T follicular helper cell (primary cell): ENCODE data around the gene PRDM16.

ENCODE experiments used
- DNase-seq: peaks from one replicate; pipeline ENCODE4 v3.0.0-alpha.2; 2020; ENCODE audit warnings: low read depth

The PRDM16 gene

GRCh38 chr1:3141129-3141528 is 72.1 kb downstream of the PRDM16 start:
- DNase-seq: no peak

- no peak for DNase-seq
Measured at GRCh38 chr1:3141836-3142235, 72.8 kb downstream of the PRDM16 start.

- no peak for DNase-seq
Measured at GRCh38 chr1:3142236-3142635, 73.2 kb downstream of the PRDM16 start.

DNA sequence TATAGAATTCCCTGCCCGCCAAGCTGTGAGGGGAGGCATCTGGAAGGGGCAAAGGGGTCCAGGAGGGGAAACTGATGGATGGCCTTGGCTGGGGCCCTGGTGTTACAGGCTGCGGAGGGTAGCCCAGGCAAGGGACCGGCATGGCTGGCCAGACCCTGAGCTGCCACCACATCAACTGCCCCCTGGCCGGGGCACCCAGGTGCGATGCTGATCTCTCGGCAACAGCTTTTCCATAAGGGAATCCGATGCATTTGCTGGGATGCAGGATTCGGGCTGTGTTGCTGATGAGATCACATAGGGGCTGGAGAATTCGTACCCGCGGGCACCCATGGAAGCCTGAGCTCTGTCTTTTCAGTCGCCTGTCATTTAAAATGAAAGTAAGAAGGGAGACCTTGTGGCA is 73.7 kb downstream of the PRDM16 start:
- no peak for DNase-seq

GRCh38 chr1:3145532-3146325 is 76.7 kb downstream of the PRDM16 start:
- DNase-seq: no peak

GRCh38 chr1:3146458-3146857 is 77.5 kb downstream of the PRDM16 start:
- DNase-seq: no peak

- no peak for DNase-seq
Measured at GRCh38 chr1:3146907-3147306, 77.9 kb downstream of the PRDM16 start.

GRCh38 chr1:3148171-3148570 is 79.2 kb downstream of the PRDM16 start:
- DNase-seq: no peak

- no peak for DNase-seq
Measured at GRCh38 chr1:3149277-3149676, 80.3 kb downstream of the PRDM16 start.

GRCh38 chr1:3151456-3151855 is 82.5 kb downstream of the PRDM16 start:
- no peak for DNase-seq

GRCh38 chr1:3152143-3152542 is 83.1 kb downstream of the PRDM16 start:
- no peak for DNase-seq

GRCh38 chr1:3153197-3153596 is 84.2 kb downstream of the PRDM16 start:
- DNase-seq: no peak

- no peak for DNase-seq
Measured at GRCh38 chr1:3153902-3154795, 85.1 kb downstream of the PRDM16 start.

DNA sequence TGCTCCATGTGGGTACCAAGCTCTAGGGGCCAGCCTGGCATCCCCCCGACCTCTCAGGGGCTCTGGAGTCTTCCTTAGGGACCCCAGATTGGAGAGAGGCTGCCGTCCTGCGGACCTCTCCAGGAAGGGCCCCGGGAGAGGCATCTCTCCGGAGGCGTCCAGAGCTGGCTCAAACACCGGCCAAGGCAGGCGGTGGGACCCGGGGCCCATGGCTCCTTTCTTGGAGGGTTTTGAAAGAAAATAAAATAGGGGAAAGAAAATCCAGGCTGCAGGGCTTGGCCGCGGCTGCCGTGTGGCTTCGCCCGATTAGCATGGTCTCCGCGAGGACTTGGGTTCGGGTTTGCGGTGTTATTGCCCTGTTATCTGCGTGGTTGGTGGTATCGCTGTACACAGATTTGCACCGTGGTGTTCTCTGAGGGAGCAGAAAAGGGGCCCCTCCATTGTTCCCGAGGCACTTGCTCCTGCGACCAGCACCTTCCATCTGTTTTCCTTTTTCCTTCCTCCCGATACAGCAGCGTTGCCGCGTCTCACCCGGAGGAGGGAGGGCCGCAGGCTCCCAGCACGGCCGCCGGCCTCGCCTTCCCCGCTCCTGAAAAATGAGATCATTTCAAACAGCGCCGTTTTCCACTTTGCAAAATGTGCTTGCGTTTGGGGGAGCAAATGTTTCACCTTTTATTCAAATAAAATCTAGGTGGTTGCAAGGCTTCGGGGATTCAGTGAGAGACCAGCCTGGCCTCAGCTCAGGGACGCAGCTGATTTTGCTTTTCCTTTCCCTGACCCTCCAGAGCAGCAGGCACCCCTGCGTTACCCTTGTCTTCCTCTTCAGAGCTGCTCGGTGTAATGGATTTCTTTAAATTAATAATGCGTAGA is 86.3 kb downstream of the PRDM16 start:
- DNase-seq: no peak

DNA sequence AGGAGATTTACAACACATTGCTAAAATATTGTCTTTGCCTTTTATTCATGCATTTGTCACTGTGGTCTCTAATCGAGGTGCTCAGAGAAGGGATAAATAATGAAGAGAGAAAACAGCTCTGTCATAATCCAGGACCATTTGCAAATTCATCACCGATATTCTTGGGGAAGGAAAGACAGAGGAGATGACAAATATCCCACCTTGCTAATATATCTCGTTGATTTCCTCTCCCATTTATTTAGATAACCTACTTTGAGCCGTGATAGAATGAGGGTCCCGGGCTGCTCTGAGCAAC is 86.9 kb downstream of the PRDM16 start:
- no peak for DNase-seq

- no peak for DNase-seq
Measured at GRCh38 chr1:3156936-3157335, 87.9 kb downstream of the PRDM16 start.

DNA sequence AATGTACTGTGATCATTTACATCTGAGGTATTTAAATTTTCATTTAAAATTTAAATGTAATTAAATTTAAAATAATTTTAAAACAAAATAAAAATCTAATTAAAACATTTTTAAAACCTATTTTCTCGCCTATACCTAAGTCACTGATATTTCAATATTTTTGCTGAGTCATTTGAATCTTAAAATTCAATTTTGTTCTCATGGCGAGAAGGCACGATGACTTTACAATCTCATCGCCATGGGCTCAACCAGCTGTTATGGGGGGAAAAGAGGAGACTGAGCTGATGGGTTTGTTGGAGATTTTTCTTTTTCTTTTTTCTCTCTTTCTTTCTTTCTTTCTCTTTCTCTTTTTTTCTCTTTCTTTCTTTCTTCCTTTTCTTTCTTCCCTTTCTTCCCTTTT is 89.3 kb downstream of the PRDM16 start:
- no peak for DNase-seq

- no peak for DNase-seq
Measured at GRCh38 chr1:3159121-3159520, 90.1 kb downstream of the PRDM16 start.

- no peak for DNase-seq
Measured at GRCh38 chr1:3159996-3160395, 91.0 kb downstream of the PRDM16 start.

GRCh38 chr1:3160647-3161145 is 91.7 kb downstream of the PRDM16 start:
- no peak for DNase-seq

- DNase-seq: no peak
Measured at GRCh38 chr1:3161176-3161840, 92.3 kb downstream of the PRDM16 start.
